Fibroblast of the conjunctiva (primary cell): Measurements from ENCODE around the gene GH1.

ENCODE experiments used
- DNase-seq: peaks from one replicate; pipeline ENCODE4 v3.0.0-alpha.2; 2010; ENCODE audit warnings: low read depth

Gene GH1

GRCh38 chr17:63944736-63945499 lies 26.3 kb upstream of the GH1 start:
- DNase-seq = no peak

DNA sequence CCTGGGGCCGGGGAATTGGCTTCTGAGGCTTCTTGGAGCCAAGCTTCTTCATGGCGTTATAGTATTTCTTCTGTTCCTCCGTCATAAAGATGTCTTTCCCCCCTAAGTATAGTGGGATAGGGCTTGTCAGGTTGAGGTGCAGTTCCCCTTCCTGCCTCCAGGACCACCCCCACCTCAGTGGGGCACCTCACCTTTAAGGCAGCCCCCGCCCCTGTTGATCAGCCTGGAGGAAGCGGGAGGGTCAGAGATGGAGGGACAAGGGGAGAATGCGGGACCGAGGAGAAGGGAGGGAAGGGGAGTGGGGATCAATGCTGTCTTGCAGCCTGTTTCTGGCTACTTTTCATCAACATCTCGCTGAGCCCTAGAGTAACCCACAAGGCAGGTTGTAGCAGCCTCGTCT lies 25.1 kb upstream of the GH1 start:
- no peak for DNase-seq

DNA sequence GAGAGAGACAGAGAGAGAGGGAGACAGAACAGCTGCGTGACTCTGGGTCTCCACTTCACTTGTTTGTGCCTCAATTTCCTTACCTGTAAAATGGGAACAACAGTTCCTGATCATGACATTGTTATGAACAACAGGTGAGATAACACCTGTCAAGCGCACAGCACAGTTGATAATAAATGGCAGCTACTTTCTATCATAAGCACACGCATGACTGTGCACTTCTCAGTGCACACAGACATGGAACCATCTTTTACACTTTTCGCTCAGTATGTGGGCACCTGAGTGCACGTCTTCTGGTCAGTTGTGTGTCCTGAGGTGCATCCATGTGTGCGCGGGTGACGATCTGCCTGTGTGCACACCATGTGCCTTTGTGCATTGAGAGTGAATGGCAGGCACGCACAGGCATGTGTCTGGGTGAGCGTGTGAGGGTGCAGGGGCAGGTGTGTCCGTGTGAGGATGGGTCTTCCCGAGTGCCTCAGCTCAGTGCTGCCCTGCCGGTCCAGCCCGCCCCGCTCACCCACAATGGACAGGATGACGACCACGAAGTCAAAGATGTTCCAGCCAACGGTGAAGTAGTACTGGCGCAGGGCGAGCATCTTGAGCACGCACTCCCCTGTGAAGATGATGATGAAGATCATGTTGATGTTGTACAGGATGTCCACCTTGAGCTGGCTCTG lies 23.8 kb upstream of the GH1 start:
- DNase-seq = no peak

DNA sequence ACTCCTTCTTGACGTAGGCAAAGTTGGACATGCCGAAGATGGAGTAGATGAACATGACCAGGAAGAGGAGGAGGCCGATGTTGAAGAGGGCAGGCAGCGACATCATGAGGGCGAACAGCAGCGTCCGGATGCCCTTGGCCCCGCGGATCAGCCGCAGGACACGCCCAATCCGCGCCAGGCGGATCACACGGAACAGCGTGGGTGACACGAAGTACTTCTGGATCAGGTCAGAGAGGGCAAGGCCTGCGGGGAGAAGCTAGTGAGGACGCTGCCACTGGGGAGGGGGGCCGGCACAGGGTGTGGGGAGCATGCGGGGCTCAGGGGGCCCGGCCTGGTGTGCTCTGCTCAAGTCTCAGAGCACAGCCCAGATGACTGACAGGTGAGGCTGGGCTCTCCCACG lies 23.1 kb upstream of the GH1 start:
- no peak for DNase-seq

GRCh38 chr17:63941162-63941561 lies 22.5 kb upstream of the GH1 start:
- DNase-seq = no peak

- no peak for DNase-seq
These were observed 21.9 kb upstream of the GH1 start for GRCh38 chr17:63940584-63940983.

GRCh38 chr17:63939884-63940283 lies 21.2 kb upstream of the GH1 start:
- DNase-seq = no peak

GRCh38 chr17:63939401-63939800 lies 20.8 kb upstream of the GH1 start:
- DNase-seq = no peak

DNA sequence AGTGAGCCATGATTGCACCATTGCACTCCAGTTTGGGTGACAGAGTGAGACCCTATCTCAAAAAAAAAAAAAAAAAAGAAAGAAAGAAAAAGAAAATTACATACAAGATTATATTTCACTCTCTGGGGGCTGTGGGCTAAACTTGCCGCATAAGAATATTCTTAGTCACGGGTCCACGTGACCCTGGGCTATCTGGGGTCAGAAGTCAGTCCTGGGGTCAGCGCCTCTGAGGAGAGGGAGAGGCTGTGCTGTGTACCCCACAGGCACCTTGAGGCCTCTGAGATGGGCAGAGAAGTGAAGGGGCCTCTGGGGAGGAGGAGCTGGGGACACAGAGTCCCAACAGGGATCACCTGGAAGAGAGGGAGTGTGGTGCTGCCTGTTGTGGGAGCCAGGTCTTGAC lies 19.3 kb upstream of the GH1 start:
- no peak for DNase-seq

- DNase-seq = no peak
These were observed 18.7 kb upstream of the GH1 start for GRCh38 chr17:63937319-63937718.

- no peak for DNase-seq
These were observed 15.8 kb upstream of the GH1 start for GRCh38 chr17:63934183-63935112.

DNA sequence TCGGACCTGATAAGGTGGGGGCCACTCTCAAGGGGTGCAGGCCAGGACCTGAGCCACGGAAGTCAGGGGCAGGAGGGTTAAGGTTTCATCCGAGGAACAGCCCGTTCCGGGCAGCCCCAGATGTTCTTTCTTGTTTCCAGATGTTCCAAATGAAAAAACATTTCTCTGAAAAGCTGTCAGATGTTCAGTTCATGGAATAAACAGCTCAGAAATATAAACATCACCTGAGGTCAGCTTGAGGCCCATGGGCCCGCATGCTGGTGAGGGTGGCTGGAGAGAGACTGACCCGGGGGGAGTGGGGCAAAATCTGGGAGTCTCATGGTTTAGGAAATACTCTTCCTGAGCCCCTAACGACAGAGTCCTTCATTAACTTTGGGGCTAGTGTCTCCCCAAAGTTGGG lies 15.0 kb upstream of the GH1 start:
- DNase-seq = no peak

- DNase-seq = no peak
These were observed 14.1 kb upstream of the GH1 start for GRCh38 chr17:63932721-63933120.

DNA sequence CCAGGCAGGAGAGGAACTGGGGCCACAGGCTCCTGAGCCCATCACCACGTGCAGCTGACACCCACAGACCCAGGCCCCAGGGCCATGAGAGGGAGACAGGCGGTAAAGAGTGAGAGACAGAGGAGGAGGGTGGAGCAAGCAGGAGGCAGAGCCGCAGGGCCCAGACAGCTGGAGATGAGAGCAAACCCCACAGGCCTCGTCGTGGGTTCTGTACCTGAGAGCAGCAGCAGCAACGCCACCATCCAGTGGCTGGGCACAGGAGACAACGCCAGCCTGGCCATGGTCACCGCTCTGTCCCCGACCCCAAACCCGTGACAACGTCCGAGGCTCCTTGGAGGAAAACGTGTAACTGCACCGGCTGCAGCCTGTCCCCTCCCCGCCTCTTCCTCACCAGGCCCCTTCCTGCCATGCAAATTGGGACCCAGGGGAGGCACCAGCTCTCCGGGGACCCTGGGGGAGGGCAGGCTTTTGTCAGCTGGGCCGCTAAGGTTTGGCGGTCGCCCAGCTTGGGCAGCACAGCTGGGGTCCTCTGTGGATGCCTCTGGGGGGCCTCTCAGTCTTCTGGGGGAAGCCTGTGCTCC lies 13.4 kb upstream of the GH1 start, which contains the start of gene CD79B:
Gene CD79B (minus strand): TSS at position 351 of the 581 bp plus-strand sequence. CDS start 70 bp downstream, at position 281.
- DNase-seq = no peak

- no peak for DNase-seq
These were observed 12.4 kb upstream of the GH1 start for GRCh38 chr17:63930951-63931575.

DNA sequence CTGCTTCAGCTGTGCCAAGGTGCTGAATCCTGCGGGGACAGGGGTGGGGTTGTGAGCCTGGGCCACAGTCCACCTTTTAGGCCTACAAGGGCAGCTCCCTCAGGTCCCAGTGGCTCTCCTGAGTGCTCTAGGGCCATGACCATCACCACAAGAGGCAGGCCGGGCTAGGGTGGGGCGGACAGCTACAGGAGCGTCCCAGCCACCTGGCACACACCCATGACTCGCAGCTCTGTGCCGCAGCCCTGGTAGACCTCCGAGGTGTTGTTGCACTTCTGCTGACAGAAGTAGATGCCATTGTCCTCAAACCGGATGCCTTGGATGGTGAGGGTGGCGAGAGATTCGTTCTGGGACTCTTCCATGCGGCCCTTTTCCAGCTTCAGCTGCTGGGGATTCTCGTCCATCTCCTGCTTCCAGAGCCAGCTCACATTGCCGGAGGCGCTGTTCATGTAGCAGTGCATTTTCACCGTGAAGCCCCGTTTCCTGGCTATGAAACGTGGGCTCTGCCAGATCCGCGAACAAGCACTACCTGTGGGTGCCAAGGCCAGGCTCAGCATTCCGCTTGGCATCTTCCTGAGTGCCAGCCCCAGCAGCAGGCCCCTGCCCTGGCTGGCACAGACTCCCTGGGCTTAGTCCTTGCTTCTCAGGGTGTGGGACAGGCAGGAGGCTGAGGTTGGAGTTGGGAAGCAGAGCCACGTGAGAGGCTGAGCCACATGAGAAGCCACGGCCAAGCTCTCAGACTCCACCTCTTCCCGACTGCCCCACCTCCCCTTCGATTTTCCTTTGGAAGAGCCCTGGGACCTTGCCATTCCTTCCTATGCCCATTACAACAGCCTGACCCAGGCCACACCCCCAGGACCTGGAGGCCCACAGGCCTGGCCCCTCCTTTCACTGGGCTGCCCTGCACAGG lies 11.5 kb upstream of the GH1 start:
- no peak for DNase-seq

DNA sequence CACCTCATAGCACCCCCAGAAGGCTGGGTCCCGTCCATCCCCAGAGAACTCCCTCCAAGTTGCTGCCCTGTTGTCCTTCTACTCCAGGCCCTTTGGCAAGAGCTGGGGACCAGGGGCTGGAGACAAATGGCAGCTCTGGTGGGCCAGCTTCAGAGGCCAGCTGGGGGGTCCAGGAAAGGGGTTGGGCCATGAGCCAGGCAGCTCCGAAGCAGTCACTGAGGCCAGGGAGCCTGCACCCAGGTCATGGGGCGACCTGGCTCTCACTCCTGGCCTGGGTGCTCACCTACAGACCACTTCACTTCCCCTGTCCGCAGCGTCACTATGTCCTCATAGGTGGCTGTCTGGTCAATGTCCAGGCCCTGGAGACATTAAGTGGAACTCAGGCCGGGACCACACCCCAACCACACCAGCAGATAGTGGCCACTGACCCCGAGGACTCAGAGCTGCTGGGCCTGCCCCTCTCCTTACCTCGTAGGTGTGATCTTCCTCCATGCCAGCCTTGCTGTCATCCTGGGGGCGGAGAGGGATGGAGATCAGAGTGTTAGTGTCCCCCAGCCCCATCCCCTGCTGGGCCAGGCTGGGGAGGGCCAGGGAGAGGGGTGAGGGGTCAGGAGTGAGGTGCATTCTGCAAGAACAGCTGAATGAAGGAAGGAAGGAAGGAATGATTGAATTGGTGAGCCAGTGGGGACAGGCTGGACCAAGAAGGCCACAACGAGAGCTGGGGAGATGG lies 10.5 kb upstream of the GH1 start:
- DNase-seq = no peak

DNA sequence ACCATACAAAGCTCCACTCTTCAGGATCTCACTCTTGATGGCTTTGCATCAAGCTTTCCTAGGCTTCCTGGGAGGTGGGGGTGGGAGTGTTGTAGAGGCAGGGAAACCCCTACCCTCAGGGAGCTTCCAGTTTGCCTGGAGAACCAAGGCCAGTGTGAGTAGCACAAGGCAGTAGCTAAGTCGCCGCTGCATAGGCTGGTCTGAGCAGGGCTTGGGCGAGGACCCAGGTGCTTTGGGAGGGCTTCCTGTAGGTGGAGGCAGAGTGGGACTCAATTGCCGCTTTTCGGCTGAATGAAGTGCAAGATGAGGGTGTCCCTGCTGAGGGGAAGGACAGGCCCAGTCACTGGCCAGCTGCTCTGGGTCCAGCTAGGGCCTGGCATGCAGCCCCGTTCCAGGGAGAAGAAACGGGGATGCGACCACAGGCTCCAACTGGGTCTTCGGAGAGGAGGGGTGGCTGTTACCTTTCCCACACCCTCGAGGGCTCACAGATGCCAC lies 9.6 kb upstream of the GH1 start:
- DNase-seq = no peak

- no peak for DNase-seq
These were observed 9.0 kb upstream of the GH1 start for GRCh38 chr17:63927464-63928171.
